K562 (cell line): ENCODE measurements around the gene TERC. TPM values are rescaled to one million over a fixed set of nuclear protein-coding genes. Genes with fewer than 3 reads are reported as not detected.

Experiments
- CBFA2T2 ChIP-seq: fragments of 450-650 bp; conservative IDR thresholded peaks from 2 replicates; pipeline ENCODE4 v1.6.1; 2017; ENCODE audit warnings: mild to moderate bottlenecking
- CBFA2T3 ChIP-seq: fragments of 450-650 bp; IDR thresholded peaks from 2 replicates; pipeline ENCODE4 v1.6.1; 2017
- CBX8 ChIP-seq: fragments of 200-600 bp; sonication (generic); IDR thresholded peaks from 2 replicates; pipeline ENCODE4 v1.6.1; 2012; ENCODE audit warnings: borderline replicate concordance, mixed run types, low read depth, mild to moderate bottlenecking, moderate library complexity, mixed read lengths, low read length, control low read depth, inconsistent platforms; ENCODE audit not compliant: poor library complexity, severe bottlenecking; ENCODE audit errors: extremely low read depth
- CEBPB ChIP-seq: fragments of 450-650 bp; IDR thresholded peaks from 2 replicates; pipeline ENCODE4 v1.6.1; 2016; ENCODE audit warnings: missing genetic modification characterization, missing compliant biosample characterization
- EGR1 ChIP-seq: fragments of 450-650 bp; conservative IDR thresholded peaks from 2 replicates; pipeline ENCODE4 v1.6.1; 2017; ENCODE audit warnings: mild to moderate bottlenecking
- LARP7 ChIP-seq: fragments of 450-650 bp; IDR thresholded peaks from 2 replicates; pipeline ENCODE4 v1.6.1; 2016
- MCM2 ChIP-seq: fragments of 450-650 bp; IDR thresholded peaks from 2 replicates; pipeline ENCODE4 v1.6.1; 2017; ENCODE audit warnings: low read depth, mild to moderate bottlenecking
- MEF2A ChIP-seq: IDR thresholded peaks from 2 replicates; pipeline ENCODE4 v1.6.1; 2011; ENCODE audit warnings: low read depth, mild to moderate bottlenecking, low read length, moderate library complexity; ENCODE audit not compliant: control insufficient read depth
- MTA3 ChIP-seq: fragments of 450-650 bp; formaldehyde crosslinking; IDR thresholded peaks from 2 replicates; pipeline ENCODE4 v1.6.1; 2017; ENCODE audit warnings: mild to moderate bottlenecking, borderline replicate concordance
- NFIC ChIP-seq: fragments of 450-650 bp; IDR thresholded peaks from 2 replicates; pipeline ENCODE4 v1.6.1; 2017; ENCODE audit warnings: mild to moderate bottlenecking, inconsistent platforms
- NR2C1 ChIP-seq, 2 experiments: fragments of 450-650 bp; IDR thresholded peaks; 2 replicates each; pipeline ENCODE4 v1.6.1; 2017; ENCODE audit warnings: mild to moderate bottlenecking in 2 of 2, antibody characterized with exemption in 1 of 2, inconsistent platforms in 1 of 2, missing compliant biosample characterization in 1 of 2, missing genetic modification characterization in 1 of 2
- POLR3G ChIP-seq: IDR thresholded peaks from 2 replicates; pipeline ENCODE4 v1.6.1; 2011; ENCODE audit not compliant: insufficient read length, insufficient replicate concordance; ENCODE audit errors: extremely low read depth
- PPARD ChIP-seq: fragments of 250-450 bp; sonication (Bioruptor Pico); IDR thresholded peaks from 2 replicates; pipeline ENCODE4 v1.8.0; 2022; ENCODE audit warnings: inconsistent platforms, mild to moderate bottlenecking, moderate library complexity
- PURB ChIP-seq: sonication (generic); formaldehyde crosslinking; IDR thresholded peaks from 2 replicates; pipeline ENCODE4 v1.9.0; 2021; ENCODE audit warnings: low read depth, mild to moderate bottlenecking, missing genetic modification reagents
- RBM22 ChIP-seq: fragments of 200-400 bp; formaldehyde crosslinking; IDR thresholded peaks from 2 replicates; pipeline ENCODE4 v1.6.1; 2018; ENCODE audit warnings: low read length, low read depth; ENCODE audit not compliant: poor library complexity, severe bottlenecking
- SMARCA4 ChIP-seq: fragments of 450-650 bp; IDR thresholded peaks from 2 replicates; pipeline ENCODE4 v1.6.1; 2016
- TRIM24 ChIP-seq, 2 experiments: fragments of 450-650 bp; IDR thresholded peaks; 2 replicates each; pipeline ENCODE4 v1.6.1; 2016
- polyA plus RNA-seq, 8 experiments: library from polyadenylated mRNA; depleted of rRNA in 4 of 8; stranded (reverse) in 5 of 8; unstranded in 3 of 8; fragments of >200 nt; fragmentation: Nextera tagmentation in 2 of 8; fragmentation: Illumina TruSeq in 1 of 8; extraction: Ambion mirVana in 2 of 8; extraction: Trizol in 1 of 8; gene quantifications; 2 replicates each; pipeline versions ENCODE4 v1.2.1 to v1.2.3, GENCODE V29; 2011 to 2014; ENCODE audit warnings: inconsistent platforms in 1 of 8, missing spikeins in 1 of 8
- total RNA-seq, 7 experiments: library from RNA; depleted of rRNA in 6 of 7; stranded (reverse); fragments of >200 nt in 6 of 7; fragmentation: Illumina TruSeq in 2 of 7; extraction: Trizol in 2 of 7; gene quantifications; 2 replicates each; pipeline versions ENCODE4 v1.2.1 to v1.2.3, GENCODE V29; 2011 to 2021; ENCODE audit warnings: low replicate concordance in 1 of 7
- TF ChIP-seq, protein P1 (sequence below): fragments of 250-450 bp; sonication (Bioruptor Pico); IDR thresholded peaks from 2 replicates; pipeline ENCODE4 v1.9.0; 2021; ENCODE audit warnings: mild to moderate bottlenecking, inconsistent platforms
- TF ChIP-seq, protein P2 (sequence below): sonication (generic); formaldehyde crosslinking; IDR thresholded peaks from 2 replicates; pipeline ENCODE4 v1.8.1; 2022; ENCODE audit warnings: missing genetic modification reagents
- TF ChIP-seq, protein P3 (sequence below): sonication (generic); formaldehyde crosslinking; IDR thresholded peaks from 2 replicates; pipeline ENCODE4 v1.8.0; 2022; ENCODE audit warnings: missing genetic modification reagents, mild to moderate bottlenecking, moderate library complexity, borderline replicate concordance
- TF ChIP-seq, protein P4 (sequence below): fragments of 250-450 bp; sonication (Bioruptor Pico); IDR thresholded peaks from 2 replicates; pipeline ENCODE4 v1.5.0; 2021; ENCODE audit warnings: mild to moderate bottlenecking, borderline replicate concordance

Gene TERC
- total and polyA plus RNA-seq, 9 of the 15 experiments (the other 6 are each of a cell fraction or from before 2014, with no cell fraction given): 0.77 to 234 (median 27.9) TPM; not detected in 3

DNA sequence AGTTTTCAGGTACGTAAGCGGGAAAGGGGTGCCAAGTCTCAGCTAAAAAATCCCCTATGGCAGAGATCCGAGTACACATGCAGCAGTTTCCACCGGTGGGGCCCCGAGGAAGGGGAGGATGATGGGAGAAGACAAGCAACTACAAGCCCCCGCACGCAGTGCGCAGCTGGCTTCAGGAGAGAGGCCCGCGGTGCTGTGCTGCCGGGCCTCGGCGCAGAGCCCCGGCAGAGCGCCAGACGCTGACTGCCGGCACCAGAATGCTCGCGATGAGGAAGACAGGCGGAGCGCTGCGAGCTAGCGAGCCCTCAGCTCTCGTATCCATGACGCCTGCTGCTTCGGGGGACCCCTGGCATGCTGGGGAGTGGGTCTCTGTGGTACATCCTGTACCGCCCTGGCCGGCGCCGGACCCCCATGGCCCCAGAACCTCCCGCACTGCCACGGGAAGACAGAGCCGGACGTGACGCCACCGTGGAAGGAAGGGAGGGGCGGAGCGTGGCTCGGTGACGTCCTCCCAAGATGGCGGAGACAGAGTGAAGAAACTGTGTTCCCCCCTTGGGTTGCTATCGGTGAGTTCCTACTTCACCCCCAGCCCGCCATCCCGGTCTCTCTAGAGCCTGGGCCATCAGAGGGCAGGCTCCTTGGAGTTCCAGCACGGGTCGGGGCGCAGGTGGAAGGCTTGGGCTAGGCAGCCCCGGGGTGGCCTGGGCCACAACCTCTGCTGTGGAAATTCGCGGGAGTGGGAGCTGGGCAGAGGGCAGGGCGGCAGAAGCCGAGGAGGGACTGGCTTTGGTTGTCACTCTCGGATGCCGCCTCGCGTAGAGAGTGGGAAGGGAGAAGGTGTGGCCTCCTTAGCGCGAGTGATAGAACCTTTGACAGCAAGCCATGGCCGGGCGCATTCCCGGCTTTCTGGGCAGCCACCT, 8.3 kb upstream of the TERC start, which contains the start of gene MYNN (continued):
- TF ChIP-seq, protein P1, sequence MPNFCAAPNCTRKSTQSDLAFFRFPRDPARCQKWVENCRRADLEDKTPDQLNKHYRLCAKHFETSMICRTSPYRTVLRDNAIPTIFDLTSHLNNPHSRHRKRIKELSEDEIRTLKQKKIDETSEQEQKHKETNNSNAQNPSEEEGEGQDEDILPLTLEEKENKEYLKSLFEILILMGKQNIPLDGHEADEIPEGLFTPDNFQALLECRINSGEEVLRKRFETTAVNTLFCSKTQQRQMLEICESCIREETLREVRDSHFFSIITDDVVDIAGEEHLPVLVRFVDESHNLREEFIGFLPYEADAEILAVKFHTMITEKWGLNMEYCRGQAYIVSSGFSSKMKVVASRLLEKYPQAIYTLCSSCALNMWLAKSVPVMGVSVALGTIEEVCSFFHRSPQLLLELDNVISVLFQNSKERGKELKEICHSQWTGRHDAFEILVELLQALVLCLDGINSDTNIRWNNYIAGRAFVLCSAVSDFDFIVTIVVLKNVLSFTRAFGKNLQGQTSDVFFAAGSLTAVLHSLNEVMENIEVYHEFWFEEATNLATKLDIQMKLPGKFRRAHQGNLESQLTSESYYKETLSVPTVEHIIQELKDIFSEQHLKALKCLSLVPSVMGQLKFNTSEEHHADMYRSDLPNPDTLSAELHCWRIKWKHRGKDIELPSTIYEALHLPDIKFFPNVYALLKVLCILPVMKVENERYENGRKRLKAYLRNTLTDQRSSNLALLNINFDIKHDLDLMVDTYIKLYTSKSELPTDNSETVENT (CRISPR knock-in tag): peak; percentile 65; the same call in 1 of the 2 replicates
- TF ChIP-seq CBX8 (no peak), POLR3G (no peak), NR2C1 (IDR thresholded peaks at IDR 0.05) (no peak), NR2C1 (tag; IDR thresholded peaks at IDR 0.05) (no peak), CEBPB (tag) (peak; percentile 77), MCM2 (no peak), PURB (CRISPR knock-in tag) (no peak), TRIM24 (IDR thresholded peaks at IDR 0.05) (no peak), NFIC (peak; percentile 81), EGR1 (peak; percentile 50), MTA3 (peak; percentile 78; the same call in 1 of the 2 replicates), RBM22 (no peak), PPARD (no peak), LARP7 (peak; percentile 37; the same call in 1 of the 2 replicates), SMARCA4 (peak; percentile 12; the same call in 1 of the 2 replicates), MEF2A (no peak), CBFA2T2 (no peak), CBFA2T3 (no peak)
- TF ChIP-seq, protein P2, sequence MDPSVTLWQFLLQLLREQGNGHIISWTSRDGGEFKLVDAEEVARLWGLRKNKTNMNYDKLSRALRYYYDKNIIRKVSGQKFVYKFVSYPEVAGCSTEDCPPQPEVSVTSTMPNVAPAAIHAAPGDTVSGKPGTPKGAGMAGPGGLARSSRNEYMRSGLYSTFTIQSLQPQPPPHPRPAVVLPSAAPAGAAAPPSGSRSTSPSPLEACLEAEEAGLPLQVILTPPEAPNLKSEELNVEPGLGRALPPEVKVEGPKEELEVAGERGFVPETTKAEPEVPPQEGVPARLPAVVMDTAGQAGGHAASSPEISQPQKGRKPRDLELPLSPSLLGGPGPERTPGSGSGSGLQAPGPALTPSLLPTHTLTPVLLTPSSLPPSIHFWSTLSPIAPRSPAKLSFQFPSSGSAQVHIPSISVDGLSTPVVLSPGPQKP (CRISPR knock-in tag): no peak
- TF ChIP-seq, protein P3, sequence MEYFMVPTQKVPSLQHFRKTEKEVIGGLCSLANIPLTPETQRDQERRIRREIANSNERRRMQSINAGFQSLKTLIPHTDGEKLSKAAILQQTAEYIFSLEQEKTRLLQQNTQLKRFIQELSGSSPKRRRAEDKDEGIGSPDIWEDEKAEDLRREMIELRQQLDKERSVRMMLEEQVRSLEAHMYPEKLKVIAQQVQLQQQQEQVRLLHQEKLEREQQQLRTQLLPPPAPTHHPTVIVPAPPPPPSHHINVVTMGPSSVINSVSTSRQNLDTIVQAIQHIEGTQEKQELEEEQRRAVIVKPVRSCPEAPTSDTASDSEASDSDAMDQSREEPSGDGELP (CRISPR knock-in tag): peak; percentile 84
- TF ChIP-seq, protein P4, sequence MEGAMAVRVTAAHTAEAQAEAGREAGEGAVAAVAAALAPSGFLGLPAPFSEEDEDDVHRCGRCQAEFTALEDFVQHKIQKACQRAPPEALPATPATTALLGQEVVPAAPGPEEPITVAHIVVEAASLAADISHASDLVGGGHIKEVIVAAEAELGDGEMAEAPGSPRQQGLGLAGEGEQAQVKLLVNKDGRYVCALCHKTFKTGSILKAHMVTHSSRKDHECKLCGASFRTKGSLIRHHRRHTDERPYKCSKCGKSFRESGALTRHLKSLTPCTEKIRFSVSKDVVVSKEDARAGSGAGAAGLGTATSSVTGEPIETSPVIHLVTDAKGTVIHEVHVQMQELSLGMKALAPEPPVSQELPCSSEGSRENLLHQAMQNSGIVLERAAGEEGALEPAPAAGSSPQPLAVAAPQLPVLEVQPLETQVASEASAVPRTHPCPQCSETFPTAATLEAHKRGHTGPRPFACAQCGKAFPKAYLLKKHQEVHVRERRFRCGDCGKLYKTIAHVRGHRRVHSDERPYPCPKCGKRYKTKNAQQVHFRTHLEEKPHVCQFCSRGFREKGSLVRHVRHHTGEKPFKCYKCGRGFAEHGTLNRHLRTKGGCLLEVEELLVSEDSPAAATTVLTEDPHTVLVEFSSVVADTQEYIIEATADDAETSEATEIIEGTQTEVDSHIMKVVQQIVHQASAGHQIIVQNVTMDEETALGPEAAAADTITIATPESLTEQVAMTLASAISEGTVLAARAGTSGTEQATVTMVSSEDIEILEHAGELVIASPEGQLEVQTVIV (CRISPR knock-in tag): no peak
